B cell (primary cell): ENCODE results near the gene MYCBP. TPM values are rescaled to one million over a fixed set of nuclear protein-coding genes. Genes with fewer than 3 reads are reported as not detected.

ENCODE experiments used
- ATAC-seq: fragments of 200-7000 bp; cut with Tn5 transposase; one replicate; pipeline ENCODE4 v1.10.0; 2021; ENCODE audit warnings: low read depth, mild to moderate bottlenecking, moderate number of reproducible peaks, moderate library complexity
- CTCF ChIA-PET: fragments of 350-600 bp; sonication (Branson Sonifier 250); formaldehyde crosslinking; loops from one replicate; lab custom pipeline; 2021; ENCODE audit warnings: antibody characterized with exemption, inconsistent platforms; lab: Charles Lee
- POLR2A ChIA-PET: fragments of 350-600 bp; sonication (Branson Sonifier 250); formaldehyde crosslinking; loops from one replicate; lab custom pipeline; 2021; ENCODE audit warnings: antibody characterized with exemption; lab: Charles Lee
- DNase-seq: peaks from one replicate; pipeline ENCODE4 v3.0.0; 2013
- H2AFZ ChIP-seq: 2 replicates; pipeline ENCODE4 v1.6.1; 2012; ENCODE audit warnings: mild to moderate bottlenecking, low read depth, low read length; ENCODE audit not compliant: insufficient read depth, poor library complexity, severe bottlenecking
- H3K27ac ChIP-seq, 2 donors: 1 replicate in 1 of 2; 2 replicates in 1 of 2; pipeline ENCODE4 v1.5.1; 2012 to 2013; ENCODE audit warnings: low read length in 2 of 2, mild to moderate bottlenecking in 2 of 2, moderate library complexity in 1 of 2
- H3K27me3 ChIP-seq, 4 experiments: fragments of 200-600 bp in 1 of 4; sonication (generic) in 1 of 4; replicated peaks in 1 of 4; 1 replicate in 2 of 4; 2 replicates in 2 of 4; pipeline versions ENCODE4 v1.6.1 to v1.7.0; 2013 to 2016; ENCODE audit warnings: low read length in 3 of 4, mild to moderate bottlenecking in 2 of 4, mixed read lengths in 1 of 4, moderate library complexity in 1 of 4; ENCODE audit not compliant: insufficient read depth in 4 of 4, control insufficient read depth in 3 of 4; ENCODE audit errors: control extremely low read depth in 1 of 4
- H3K36me3 ChIP-seq, 2 experiments: replicated peaks in 1 of 2; 1 replicate in 1 of 2; 2 replicates in 1 of 2; pipeline versions ENCODE4 v1.6.1 to v1.7.1; 2013; ENCODE audit warnings: low read length in 1 of 2; ENCODE audit not compliant: insufficient read depth in 2 of 2, control insufficient read depth in 1 of 2; ENCODE audit errors: control extremely low read depth in 1 of 2, extremely low read depth in 1 of 2
- H3K4me1 ChIP-seq, 2 donors: fragments of 200-600 bp in 1 of 2; sonication (generic) in 1 of 2; 1 replicate in 1 of 2; 2 replicates in 1 of 2; pipeline versions ENCODE4 v1.5.1 to v1.6.1; 2013 to 2017; ENCODE audit warnings: low read length in 2 of 2; ENCODE audit not compliant: control insufficient read depth in 2 of 2, insufficient read depth in 2 of 2
- H3K4me2 ChIP-seq: replicated peaks from 2 replicates; pipeline ENCODE3; 2012; ENCODE audit warnings: mild to moderate bottlenecking, low read depth, low read length; ENCODE audit not compliant: poor library complexity, severe bottlenecking
- H3K4me3 ChIP-seq, 5 experiments: fragments of 200-600 bp in 1 of 5; sonication (generic) in 1 of 5; 1 replicate in 3 of 5; 2 replicates in 2 of 5; pipeline versions ENCODE4 v1.5.1 to v1.7.0; 2011 to 2016; ENCODE audit warnings: low read length in 4 of 5, mild to moderate bottlenecking in 4 of 5, low read depth in 2 of 5, control low read depth in 1 of 5, moderate library complexity in 1 of 5; ENCODE audit not compliant: insufficient read depth in 1 of 5; ENCODE audit errors: control extremely low read depth in 1 of 5, extremely low read depth in 1 of 5
- H3K79me2 ChIP-seq: fragments of 200-600 bp; sonication (generic); one replicate; pipeline ENCODE4 v1.6.0; 2016; ENCODE audit warnings: low read length; ENCODE audit not compliant: control insufficient read depth, insufficient read depth
- H3K9ac ChIP-seq: fragments of 200-600 bp; sonication (generic); 2 replicates; pipeline ENCODE4 v1.6.1; 2017; ENCODE audit warnings: mild to moderate bottlenecking, low read length, moderate library complexity
- H3K9me3 ChIP-seq, 3 donors: one replicate each; pipeline versions ENCODE4 v1.6.1 to v1.7.1; 2013; ENCODE audit warnings: low read length in 2 of 3; ENCODE audit not compliant: control insufficient read depth in 2 of 3, insufficient read depth in 1 of 3; ENCODE audit errors: control extremely low read depth in 1 of 3
- H4K20me1 ChIP-seq: 2 replicates; pipeline ENCODE4 v1.6.0; 2012; ENCODE audit warnings: mild to moderate bottlenecking, low read length; ENCODE audit not compliant: insufficient read depth, control insufficient read depth, poor library complexity, severe bottlenecking
- H3K27ac Mint-ChIP-seq: one replicate; pipeline ENCODE4 v1.8.0; 2021; ENCODE audit warnings: mixed read lengths
- H3K27me3 Mint-ChIP-seq: one replicate; pipeline ENCODE4 v1.8.0; 2021; ENCODE audit warnings: mixed read lengths
- H3K4me1 Mint-ChIP-seq: one replicate; pipeline ENCODE4 v1.8.0; 2021; ENCODE audit warnings: mixed read lengths
- H3K4me3 Mint-ChIP-seq: one replicate; pipeline ENCODE4 v1.8.0; 2021; ENCODE audit warnings: mixed read lengths
- H3K9me3 Mint-ChIP-seq: one replicate; pipeline ENCODE4 v1.8.0; 2022; ENCODE audit warnings: mixed read lengths; ENCODE audit not compliant: insufficient read depth
- EZH2 ChIP-seq: IDR thresholded peaks from 2 replicates; pipeline ENCODE4 v1.6.1; 2012; ENCODE audit warnings: borderline replicate concordance, low read depth, mild to moderate bottlenecking, moderate library complexity, low read length; ENCODE audit not compliant: insufficient read depth, poor library complexity, severe bottlenecking
- WGBS: methylation state at CpG from one replicate; pipeline ENCODE4 v1.1.5; 2013; ENCODE audit warnings: missing lambda C conversion rate; ENCODE audit not compliant: insufficient coverage; 5-methylcytosine and 5-hydroxymethylcytosine counted together
- intact Hi-C: fragments of 100-400 bp; cut with micrococcal nuclease; formaldehyde crosslinking; loops from one replicate; pipeline ENCODE4 v1.10.0; 2022
- polyA plus RNA-seq: library from polyadenylated mRNA; depleted of rRNA; stranded (reverse); fragments of >200 nt; gene quantifications from 2 replicates; pipeline ENCODE4 v1.2.3, GENCODE V29; 2012
- total RNA-seq, 2 donors: library from RNA; stranded (reverse); fragments of 120-200 nt in 1 of 2; gene quantifications; 1 replicate in 1 of 2; 2 replicates in 1 of 2; pipeline versions ENCODE4 v1.2.3 to v1.2.4, GENCODE V29; 2013 to 2022
- TF ChIP-seq, protein P1 (sequence below): fragments of 200-600 bp; IDR thresholded peaks from one replicate; pipeline ENCODE4 v1.8.0; 2022; ENCODE audit warnings: antibody characterized with exemption, mild to moderate bottlenecking

MYCBP gene
- total and polyA plus RNA-seq, 2 donors (not counting 1 experiment from before 2014, with no cell fraction given), result 3.1 to 7.8 TPM

DNA sequence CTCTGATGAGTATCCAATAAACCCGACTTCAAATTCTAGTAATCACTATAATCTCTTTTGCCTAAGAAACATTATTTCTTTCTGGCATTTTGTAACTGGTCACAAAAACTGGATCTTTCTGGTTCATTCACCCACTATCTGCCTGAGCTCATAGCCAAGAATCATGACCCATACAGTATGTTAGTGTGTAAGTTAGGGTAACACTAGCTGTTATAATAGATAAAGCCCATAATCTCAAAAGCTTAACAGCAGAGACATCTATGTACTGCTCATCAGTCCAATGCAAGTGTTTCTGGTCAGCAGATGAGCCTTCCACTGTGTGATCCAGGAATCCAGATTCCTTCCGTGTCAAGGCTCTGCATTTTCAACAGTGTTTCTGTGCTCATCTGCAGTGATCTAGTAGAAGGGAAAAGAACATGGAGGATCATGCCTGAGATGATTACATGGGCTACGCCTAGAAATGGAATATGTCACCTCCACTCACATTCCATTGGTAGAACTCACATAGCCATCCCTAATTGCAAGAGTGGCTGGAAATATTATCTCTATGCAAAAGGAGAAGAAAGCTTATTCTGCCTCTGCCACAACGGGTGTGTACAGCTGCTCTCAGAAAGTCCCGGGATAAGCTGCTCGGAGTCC, 41.3 kb downstream of the MYCBP start:
- Histone ChIP-seq H3K9ac (no peak overlapping the region), H3K36me3 (no peaks in the 10 kb centered on the region), H2AFZ (no peak overlapping the region), H4K20me1 (no peaks in the 10 kb centered on the region), H3K79me2 (no peaks in the 10 kb centered on the region), H3K27me3 (peaks cover 0 to 9% (median 8%) of the 10 kb centered on the region in 4 experiments), H3K27ac (no peak overlapping the region), H3K4me2 (no peak overlapping the region), H3K9me3 (no peaks in the 10 kb centered on the region), H3K4me3 (no peak overlapping the region), H3K4me1 (no peaks in the 10 kb centered on the region)
- no peaks in the 10 kb centered on the region for H3K9me3 Mint-ChIP-seq
- peaks cover 22% of the 10 kb centered on the region for H3K27me3 Mint-ChIP-seq
- H3K4me3 Mint-ChIP-seq, result no peak overlapping the region
- DNase-seq, result no peak
- H3K4me1 Mint-ChIP-seq, result peaks cover 2% of the 10 kb centered on the region
- TF ChIP-seq, protein P1, sequence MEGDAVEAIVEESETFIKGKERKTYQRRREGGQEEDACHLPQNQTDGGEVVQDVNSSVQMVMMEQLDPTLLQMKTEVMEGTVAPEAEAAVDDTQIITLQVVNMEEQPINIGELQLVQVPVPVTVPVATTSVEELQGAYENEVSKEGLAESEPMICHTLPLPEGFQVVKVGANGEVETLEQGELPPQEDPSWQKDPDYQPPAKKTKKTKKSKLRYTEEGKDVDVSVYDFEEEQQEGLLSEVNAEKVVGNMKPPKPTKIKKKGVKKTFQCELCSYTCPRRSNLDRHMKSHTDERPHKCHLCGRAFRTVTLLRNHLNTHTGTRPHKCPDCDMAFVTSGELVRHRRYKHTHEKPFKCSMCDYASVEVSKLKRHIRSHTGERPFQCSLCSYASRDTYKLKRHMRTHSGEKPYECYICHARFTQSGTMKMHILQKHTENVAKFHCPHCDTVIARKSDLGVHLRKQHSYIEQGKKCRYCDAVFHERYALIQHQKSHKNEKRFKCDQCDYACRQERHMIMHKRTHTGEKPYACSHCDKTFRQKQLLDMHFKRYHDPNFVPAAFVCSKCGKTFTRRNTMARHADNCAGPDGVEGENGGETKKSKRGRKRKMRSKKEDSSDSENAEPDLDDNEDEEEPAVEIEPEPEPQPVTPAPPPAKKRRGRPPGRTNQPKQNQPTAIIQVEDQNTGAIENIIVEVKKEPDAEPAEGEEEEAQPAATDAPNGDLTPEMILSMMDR, result no peak
- no peak for TF ChIP-seq EZH2
- no peak overlapping the region for H3K27ac Mint-ChIP-seq
- ChIA-PET CTCF (interaction anchor here (0.7 to 4.6 kb wide), 2 partner anchors 10 to 223 kb away, joined by 3 to 38 read pairs; no protein-coding TSS in a partner anchor), POLR2A (no interaction called here)
- WGBS, result 89% methylated on average over 5 of the region's 6 CpGs
- intact Hi-C loops, result no loop called here
- ATAC-seq, result no peak

DNA sequence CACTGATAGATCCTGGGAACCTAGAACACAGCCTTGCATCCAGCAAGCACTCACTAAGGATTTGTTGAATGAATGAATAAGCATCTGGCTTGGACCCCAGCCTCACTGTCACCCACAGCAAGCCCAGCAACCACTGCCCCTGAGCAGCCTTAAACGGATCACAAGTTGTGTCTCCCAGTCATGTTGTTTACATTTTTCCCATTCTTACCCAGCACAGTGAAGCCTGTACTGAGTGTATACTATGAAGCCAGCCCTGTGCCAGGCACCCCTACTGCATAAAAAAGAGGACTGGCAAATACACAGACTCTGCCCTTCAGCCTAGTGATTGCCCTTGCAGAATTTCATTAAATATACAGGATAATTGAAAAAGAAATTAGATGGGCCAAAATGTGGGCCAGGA, 43.8 kb downstream of the MYCBP start:
- no peak overlapping the region for H3K27ac ChIP-seq
- no peaks in the 10 kb centered on the region for H3K9me3 ChIP-seq
- ATAC-seq (no peak), DNase-seq (no peak)
- POLR2A ChIA-PET, result no interaction called here
- Mint-ChIP-seq H3K9me3 (no peaks in the 10 kb centered on the region), H3K4me3 (no peak overlapping the region), H3K27me3 (peaks cover 32% of the 10 kb centered on the region), H3K27ac (no peak overlapping the region), H3K4me1 (no peaks in the 10 kb centered on the region)
- TF ChIP-seq, protein P1, result no peak
- no peak for TF ChIP-seq EZH2
- H3K4me2 ChIP-seq, result no peak overlapping the region
- WGBS, result 90% methylated on average over 1 of the region's 1 CpG
- peaks cover 0 to 20% (median 9%) of the 10 kb centered on the region in 4 experiments for H3K27me3 ChIP-seq
- no peak overlapping the region for H3K9ac ChIP-seq
- no peaks in the 10 kb centered on the region for H3K36me3 ChIP-seq
- H2AFZ ChIP-seq, result no peak overlapping the region
- no peaks in the 10 kb centered on the region for H3K4me1 ChIP-seq
- H4K20me1 ChIP-seq, result no peaks in the 10 kb centered on the region
- H3K79me2 ChIP-seq, result no peaks in the 10 kb centered on the region
- intact Hi-C loops, result no loop called here
- CTCF ChIA-PET, result no interaction called here
- no peak overlapping the region for H3K4me3 ChIP-seq
